IMR-90 (cell line): Measurements from ENCODE around the gene ZNF385C. TPM values are rescaled to one million over a fixed set of nuclear protein-coding genes. Genes with fewer than 3 reads are reported as not detected.

ENCODE experiments used
- ATAC-seq: fragments of 200-7000 bp; cut with Tn5 transposase; 2 replicates; pipeline ENCODE4 v1.9.1; 2020; ENCODE audit warnings: low read depth, mild to moderate bottlenecking, moderate library complexity
- BruUV-seq: library from RNA; stranded (reverse); fragments of 400-500 nt; replicated peaks from 2 replicates; lab custom pipeline; 2021; lab: Mats Ljungman, UMichigan
- CTCF ChIA-PET: fragments of 300-600 bp; formaldehyde crosslinking; extraction: SDS; loops from one replicate; lab custom pipeline; 2021; ENCODE audit warnings: antibody characterized with exemption; lab: Yijun Ruan, JAX
- POLR2A ChIA-PET: fragments of 300-600 bp; sonication (Branson Sonifier 250); formaldehyde crosslinking; loops from one replicate; lab custom pipeline; 2022; ENCODE audit warnings: antibody characterized with exemption; ENCODE audit not compliant: unreplicated experiment; lab: Charles Lee
- DNase-seq: peaks from one replicate; pipeline ENCODE4 v3.0.0; 2013
- H2AFZ ChIP-seq: replicated peaks from 2 replicates; pipeline ENCODE3; 2013; ENCODE audit warnings: low read length, mild to moderate bottlenecking; ENCODE audit not compliant: poor library complexity
- H2AK5ac ChIP-seq: 2 replicates; pipeline ENCODE4 v1.6.1; 2013; ENCODE audit warnings: low read depth, low read length, inconsistent platforms
- H2AK9ac ChIP-seq: replicated peaks from 2 replicates; pipeline ENCODE3; 2013; ENCODE audit warnings: mild to moderate bottlenecking, low read depth, low read length, moderate library complexity; ENCODE audit not compliant: poor library complexity
- H2BK120ac ChIP-seq: 2 replicates; pipeline ENCODE4 v1.6.1; 2013; ENCODE audit warnings: low read depth, low read length, inconsistent platforms
- H2BK15ac ChIP-seq: 3 replicates; pipeline ENCODE4 v1.6.1; 2013; ENCODE audit warnings: low read depth, low read length, inconsistent platforms
- H2BK20ac ChIP-seq: 2 replicates; pipeline ENCODE4 v1.6.1; 2013; ENCODE audit warnings: low read depth, mild to moderate bottlenecking, inconsistent platforms, low read length, moderate library complexity
- H2BK5ac ChIP-seq: 2 replicates; pipeline ENCODE4 v1.6.1; 2013; ENCODE audit warnings: mild to moderate bottlenecking, low read depth, low read length, inconsistent platforms; ENCODE audit not compliant: poor library complexity, severe bottlenecking
- H3K14ac ChIP-seq: replicated peaks from 2 replicates; pipeline ENCODE4 v1.6.1; 2013; ENCODE audit warnings: low read depth, low read length, inconsistent platforms
- H3K18ac ChIP-seq: 2 replicates; pipeline ENCODE4 v1.6.1; 2013; ENCODE audit warnings: low read depth, low read length, control low read depth
- H3K23ac ChIP-seq: 2 replicates; pipeline ENCODE4 v1.6.1; 2013; ENCODE audit warnings: low read depth, low read length, inconsistent platforms
- H3K27ac ChIP-seq: 2 replicates; pipeline ENCODE4 v1.5.1; 2013; ENCODE audit warnings: mild to moderate bottlenecking, control low read depth, low read length; ENCODE audit not compliant: insufficient read depth
- H3K27me3 ChIP-seq: 2 replicates; pipeline ENCODE4 v1.6.1; 2013; ENCODE audit warnings: low read length; ENCODE audit not compliant: control insufficient read depth, insufficient read depth
- H3K36me3 ChIP-seq: 2 replicates; pipeline ENCODE4 v1.6.1; 2013; ENCODE audit warnings: low read length, mixed read lengths; ENCODE audit not compliant: control insufficient read depth, insufficient read depth
- H3K4ac ChIP-seq: 2 replicates; pipeline ENCODE4 v1.6.1; 2013; ENCODE audit warnings: low read depth, low read length, inconsistent platforms
- H3K4me1 ChIP-seq: 2 replicates; pipeline ENCODE4 v1.6.1; 2013; ENCODE audit warnings: low read length, mixed read lengths; ENCODE audit not compliant: control insufficient read depth, insufficient read depth
- H3K4me2 ChIP-seq: 2 replicates; pipeline ENCODE4 v1.6.1; 2013; ENCODE audit warnings: low read depth, mild to moderate bottlenecking, control low read depth, low read length, moderate library complexity
- H3K4me3 ChIP-seq: 2 replicates; pipeline ENCODE4 v1.5.1; 2013; ENCODE audit warnings: low read depth, mild to moderate bottlenecking, control low read depth, low read length, moderate library complexity; ENCODE audit not compliant: insufficient read depth
- H3K56ac ChIP-seq: 2 replicates; pipeline ENCODE4 v1.6.1; 2013; ENCODE audit warnings: low read length, inconsistent platforms; ENCODE audit not compliant: insufficient read depth; ENCODE audit errors: extremely low read depth
- H3K79me1 ChIP-seq, 2 experiments: 2 replicates each; pipeline ENCODE4 v1.6.1; 2013; ENCODE audit warnings: low read length in 2 of 2, inconsistent platforms in 1 of 2, low read depth in 1 of 2
- H3K9ac ChIP-seq: 2 replicates; pipeline ENCODE4 v1.6.1; 2013; ENCODE audit warnings: low read depth, low read length, control low read depth
- H3K9me1 ChIP-seq: 2 replicates; pipeline ENCODE4 v1.6.1; 2013; ENCODE audit warnings: low read length, inconsistent platforms; ENCODE audit not compliant: insufficient read depth
- H3K9me3 ChIP-seq: 2 replicates; pipeline ENCODE4 v1.6.1; 2013; ENCODE audit warnings: low read length; ENCODE audit not compliant: control insufficient read depth, insufficient read depth
- H4K20me1 ChIP-seq: 2 replicates; pipeline ENCODE4 v1.6.1; 2013; ENCODE audit warnings: low read length, inconsistent platforms; ENCODE audit not compliant: insufficient read depth
- H4K5ac ChIP-seq: 2 replicates; pipeline ENCODE4 v1.6.1; 2013; ENCODE audit warnings: mild to moderate bottlenecking, low read depth, low read length, control low read depth
- H4K8ac ChIP-seq, 2 experiments: 2 replicates each; pipeline ENCODE4 v1.6.1; 2013; ENCODE audit warnings: low read depth in 2 of 2, low read length in 2 of 2, control low read depth in 1 of 2, inconsistent platforms in 1 of 2
- H4K91ac ChIP-seq: 2 replicates; pipeline ENCODE4 v1.6.1; 2013; ENCODE audit warnings: low read depth, low read length, inconsistent platforms; ENCODE audit not compliant: insufficient read depth
- BHLHE40 ChIP-seq: fragments of 150-350 bp; IDR thresholded peaks from 2 replicates; pipeline ENCODE4 v1.6.1; 2016; ENCODE audit warnings: mild to moderate bottlenecking, low read depth, low read length
- CEBPB ChIP-seq: IDR thresholded peaks from 2 replicates; pipeline ENCODE4 v1.6.1; 2012; ENCODE audit warnings: low read depth, low read length, improper control_type of control experiment
- CHD1 ChIP-seq: IDR thresholded peaks from 2 replicates; pipeline ENCODE4 v1.6.1; 2012; ENCODE audit warnings: low read depth, low read length, improper control_type of control experiment
- FOS ChIP-seq: fragments of 150-350 bp; IDR thresholded peaks from 2 replicates; pipeline ENCODE4 v1.6.1; 2016; ENCODE audit warnings: low read depth, low read length
- MAFK ChIP-seq: IDR thresholded peaks from 2 replicates; pipeline ENCODE4 v1.6.1; 2012; ENCODE audit warnings: low read depth, low read length, improper control_type of control experiment
- MAZ ChIP-seq: IDR thresholded peaks from 2 replicates; pipeline ENCODE4 v1.6.1; 2012; ENCODE audit warnings: low read depth, mild to moderate bottlenecking, low read length, improper control_type of control experiment, moderate library complexity, borderline replicate concordance
- MXI1 ChIP-seq: IDR thresholded peaks from 2 replicates; pipeline ENCODE4 v1.6.1; 2012; ENCODE audit warnings: low read depth, mild to moderate bottlenecking, low read length, moderate library complexity, borderline replicate concordance
- NFE2L2 ChIP-seq: fragments of 150-350 bp; IDR thresholded peaks from 2 replicates; pipeline ENCODE4 v1.6.1; 2016; ENCODE audit warnings: low read depth, mild to moderate bottlenecking, low read length
- POLR2A ChIP-seq: IDR thresholded peaks from 2 replicates; pipeline ENCODE4 v1.6.1; 2012; ENCODE audit warnings: mild to moderate bottlenecking, low read depth, low read length
- RCOR1 ChIP-seq: IDR thresholded peaks from 2 replicates; pipeline ENCODE4 v1.6.1; 2012; ENCODE audit warnings: mild to moderate bottlenecking, low read length, improper control_type of control experiment; ENCODE audit not compliant: insufficient replicate concordance
- RFX5 ChIP-seq: IDR thresholded peaks from 2 replicates; pipeline ENCODE4 v1.8.0; 2012; ENCODE audit warnings: low read depth, mild to moderate bottlenecking, low read length, moderate library complexity
- SMC3 ChIP-seq: fragments of 150-350 bp; IDR thresholded peaks from 2 replicates; pipeline ENCODE4 v1.6.1; 2016; ENCODE audit warnings: low read depth, mild to moderate bottlenecking, antibody characterized with exemption, low read length, moderate library complexity
- WGBS, 2 experiments: methylation state at CpG; one replicate each; pipeline versions ENCODE4 v1.1.5 to v1.1.7; 2013; ENCODE audit warnings: missing lambda C conversion rate in 2 of 2; ENCODE audit not compliant: insufficient read length in 1 of 2; ENCODE audit errors: extremely low coverage in 2 of 2; 5-methylcytosine and 5-hydroxymethylcytosine counted together
- dilution Hi-C: fragments of 300-500 bp; cut with HindIII; formaldehyde crosslinking; loops from one replicate; pipeline ENCODE4 v1.14.3; 2018; ENCODE audit warnings: low sequenced_read_pairs; ENCODE audit not compliant: unreplicated experiment
- in situ Hi-C: fragments of 300-500 bp; cut with MboI; formaldehyde crosslinking; loops from 3 replicates; pipeline ENCODE4 v1.14.3; 2019; ENCODE audit warnings: low sequenced_read_pairs, inconsistent platforms, mixed read lengths
- intact Hi-C: fragments of 100-400 bp; cut with micrococcal nuclease; formaldehyde crosslinking; loops from 2 replicates; pipeline ENCODE4 v1.10.0; 2022
- polyA plus RNA-seq, 3 experiments: library from polyadenylated mRNA; depleted of rRNA; stranded (reverse); fragments of >200 nt; gene quantifications; 2 replicates each; pipeline ENCODE4 v1.2.3, GENCODE V29; 2012; ENCODE audit warnings: low replicate concordance in 1 of 3
- total RNA-seq: library from RNA; depleted of rRNA; stranded (reverse); fragments of >200 nt; gene quantifications from 2 replicates; pipeline ENCODE4 v1.2.3, GENCODE V29; 2012
- TF ChIP-seq, protein P1 (sequence below): fragments of 150-350 bp; IDR thresholded peaks from 2 replicates; pipeline ENCODE4 v1.6.1; 2016; ENCODE audit warnings: low read depth, mild to moderate bottlenecking, low read length, moderate library complexity, borderline replicate concordance
- TF ChIP-seq, protein P2 (sequence below): fragments of 150-350 bp; IDR thresholded peaks from 2 replicates; pipeline ENCODE4 v1.6.1; 2017; ENCODE audit warnings: mild to moderate bottlenecking, antibody characterized with exemption, low read length, low read depth
- TF ChIP-seq, protein P3 (sequence below): conservative IDR thresholded peaks from 2 replicates; pipeline ENCODE4 v1.5.1; 2012; ENCODE audit warnings: mild to moderate bottlenecking, low read depth, low read length, improper control_type of control experiment

ZNF385C gene
- total and polyA plus RNA-seq, 2 of the 4 experiments (the other 2 are of a cell fraction): not detected

DNA sequence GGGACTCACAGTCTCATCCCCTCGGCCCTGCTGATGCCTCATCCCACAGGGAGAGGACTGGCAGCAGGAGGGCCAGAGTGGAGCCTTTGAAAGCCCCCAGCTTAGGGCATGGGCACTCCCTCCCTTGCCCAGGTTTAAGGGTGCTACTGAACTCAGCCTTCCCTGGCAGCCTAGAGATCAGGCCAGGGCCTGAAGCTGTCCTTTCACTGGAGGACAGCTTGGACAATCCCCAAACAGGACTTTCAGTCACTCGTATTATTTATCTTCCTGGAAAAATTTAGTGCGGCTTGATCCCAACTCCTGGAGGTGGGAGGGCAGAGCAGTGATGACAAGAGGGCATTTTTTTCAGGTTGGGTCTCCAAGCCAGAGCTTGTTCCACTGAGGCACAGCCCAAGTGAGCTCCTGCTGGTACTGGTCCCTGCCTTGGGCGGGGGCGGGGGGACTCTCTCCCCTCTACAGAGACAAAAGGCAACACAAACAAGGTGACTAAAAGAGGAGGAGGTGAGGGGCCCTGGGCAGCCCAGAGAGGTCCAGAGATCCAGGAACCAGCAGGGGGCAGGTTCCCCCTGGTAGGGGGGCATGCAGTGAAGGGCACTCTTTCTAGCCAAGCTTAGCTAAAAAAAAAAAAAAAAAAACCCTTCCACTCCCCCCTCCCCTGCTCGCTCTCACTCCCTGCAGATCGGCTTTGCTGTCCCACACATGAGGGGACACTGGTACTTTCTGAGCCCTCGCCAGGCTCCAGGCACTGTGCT lies 1.7 kb downstream of the ZNF385C start:
- no peak overlapping the region for H3K4ac ChIP-seq
- dilution Hi-C loops: no loop called here
- H3K9me1 ChIP-seq: no peaks in the 10 kb centered on the region
- DNase-seq (no peak), ATAC-seq (no peak)
- no peak overlapping the region for H2BK120ac ChIP-seq
- H4K8ac ChIP-seq: no peak overlapping the region
- no peak overlapping the region for H3K27ac ChIP-seq
- POLR2A ChIA-PET: interaction anchor here (0.6 kb wide), 1 partner anchor 393 kb away, joined by 3 read pairs; no protein-coding TSS in a partner anchor
- no peak overlapping the region for H3K4me2 ChIP-seq
- peak overlapping the region; percentile 49 for H2AFZ ChIP-seq
- H3K9me3 ChIP-seq: no peaks in the 10 kb centered on the region
- no peak overlapping the region for H2BK15ac ChIP-seq
- H3K9ac ChIP-seq: no peak overlapping the region
- H4K20me1 ChIP-seq: no peaks in the 10 kb centered on the region
- H2AK5ac ChIP-seq: no peak overlapping the region
- H3K56ac ChIP-seq: no peak overlapping the region
- no peaks in the 10 kb centered on the region for H3K4me1 ChIP-seq
- BruUV-seq: no TSS peak
- H3K4me3 ChIP-seq: no peak overlapping the region
- H3K36me3 ChIP-seq: no peaks in the 10 kb centered on the region
- intact Hi-C loops: no loop called here
- no peaks in the 10 kb centered on the region for H3K79me1 ChIP-seq
- H3K18ac ChIP-seq: no peak overlapping the region
- no CpG with 5 or more reads among the region's 8 CpGs for WGBS, 2 experiments
- no peak overlapping the region for H4K5ac ChIP-seq
- no peak overlapping the region for H4K91ac ChIP-seq
- no peak overlapping the region for H3K14ac ChIP-seq
- in situ Hi-C loops: no loop called here
- peaks cover 72% of the 10 kb centered on the region for H3K27me3 ChIP-seq
- CTCF ChIA-PET: interaction anchor here (1.0 kb wide), 1 partner anchor 85 kb away, joined by 3 read pairs; no protein-coding TSS in a partner anchor
- no peak overlapping the region for H2BK20ac ChIP-seq
- no peak overlapping the region for H2BK5ac ChIP-seq
- 0 out of 2 replicates have a peak overlapping the region, but pooled peaks have one; percentile 59 for H3K23ac ChIP-seq
- H2AK9ac ChIP-seq: no peak overlapping the region
- TF ChIP-seq BHLHE40 (no peak), MAZ (no peak), RFX5 (no peak), MXI1 (no peak), NFE2L2 (no peak), SMC3 (no peak), CHD1 (no peak), CEBPB (no peak), POLR2A (no peak), MAFK (no peak), RCOR1 (no peak), FOS (no peak)
- TF ChIP-seq, protein P1, sequence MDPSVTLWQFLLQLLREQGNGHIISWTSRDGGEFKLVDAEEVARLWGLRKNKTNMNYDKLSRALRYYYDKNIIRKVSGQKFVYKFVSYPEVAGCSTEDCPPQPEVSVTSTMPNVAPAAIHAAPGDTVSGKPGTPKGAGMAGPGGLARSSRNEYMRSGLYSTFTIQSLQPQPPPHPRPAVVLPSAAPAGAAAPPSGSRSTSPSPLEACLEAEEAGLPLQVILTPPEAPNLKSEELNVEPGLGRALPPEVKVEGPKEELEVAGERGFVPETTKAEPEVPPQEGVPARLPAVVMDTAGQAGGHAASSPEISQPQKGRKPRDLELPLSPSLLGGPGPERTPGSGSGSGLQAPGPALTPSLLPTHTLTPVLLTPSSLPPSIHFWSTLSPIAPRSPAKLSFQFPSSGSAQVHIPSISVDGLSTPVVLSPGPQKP: no peak
- TF ChIP-seq, protein P2, sequence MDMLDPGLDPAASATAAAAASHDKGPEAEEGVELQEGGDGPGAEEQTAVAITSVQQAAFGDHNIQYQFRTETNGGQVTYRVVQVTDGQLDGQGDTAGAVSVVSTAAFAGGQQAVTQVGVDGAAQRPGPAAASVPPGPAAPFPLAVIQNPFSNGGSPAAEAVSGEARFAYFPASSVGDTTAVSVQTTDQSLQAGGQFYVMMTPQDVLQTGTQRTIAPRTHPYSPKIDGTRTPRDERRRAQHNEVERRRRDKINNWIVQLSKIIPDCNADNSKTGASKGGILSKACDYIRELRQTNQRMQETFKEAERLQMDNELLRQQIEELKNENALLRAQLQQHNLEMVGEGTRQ: no peak
- TF ChIP-seq, protein P3, sequence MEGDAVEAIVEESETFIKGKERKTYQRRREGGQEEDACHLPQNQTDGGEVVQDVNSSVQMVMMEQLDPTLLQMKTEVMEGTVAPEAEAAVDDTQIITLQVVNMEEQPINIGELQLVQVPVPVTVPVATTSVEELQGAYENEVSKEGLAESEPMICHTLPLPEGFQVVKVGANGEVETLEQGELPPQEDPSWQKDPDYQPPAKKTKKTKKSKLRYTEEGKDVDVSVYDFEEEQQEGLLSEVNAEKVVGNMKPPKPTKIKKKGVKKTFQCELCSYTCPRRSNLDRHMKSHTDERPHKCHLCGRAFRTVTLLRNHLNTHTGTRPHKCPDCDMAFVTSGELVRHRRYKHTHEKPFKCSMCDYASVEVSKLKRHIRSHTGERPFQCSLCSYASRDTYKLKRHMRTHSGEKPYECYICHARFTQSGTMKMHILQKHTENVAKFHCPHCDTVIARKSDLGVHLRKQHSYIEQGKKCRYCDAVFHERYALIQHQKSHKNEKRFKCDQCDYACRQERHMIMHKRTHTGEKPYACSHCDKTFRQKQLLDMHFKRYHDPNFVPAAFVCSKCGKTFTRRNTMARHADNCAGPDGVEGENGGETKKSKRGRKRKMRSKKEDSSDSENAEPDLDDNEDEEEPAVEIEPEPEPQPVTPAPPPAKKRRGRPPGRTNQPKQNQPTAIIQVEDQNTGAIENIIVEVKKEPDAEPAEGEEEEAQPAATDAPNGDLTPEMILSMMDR: no peak
